Measurements from ENCODE around the gene CNTN2.

Gene CNTN2

DNA sequence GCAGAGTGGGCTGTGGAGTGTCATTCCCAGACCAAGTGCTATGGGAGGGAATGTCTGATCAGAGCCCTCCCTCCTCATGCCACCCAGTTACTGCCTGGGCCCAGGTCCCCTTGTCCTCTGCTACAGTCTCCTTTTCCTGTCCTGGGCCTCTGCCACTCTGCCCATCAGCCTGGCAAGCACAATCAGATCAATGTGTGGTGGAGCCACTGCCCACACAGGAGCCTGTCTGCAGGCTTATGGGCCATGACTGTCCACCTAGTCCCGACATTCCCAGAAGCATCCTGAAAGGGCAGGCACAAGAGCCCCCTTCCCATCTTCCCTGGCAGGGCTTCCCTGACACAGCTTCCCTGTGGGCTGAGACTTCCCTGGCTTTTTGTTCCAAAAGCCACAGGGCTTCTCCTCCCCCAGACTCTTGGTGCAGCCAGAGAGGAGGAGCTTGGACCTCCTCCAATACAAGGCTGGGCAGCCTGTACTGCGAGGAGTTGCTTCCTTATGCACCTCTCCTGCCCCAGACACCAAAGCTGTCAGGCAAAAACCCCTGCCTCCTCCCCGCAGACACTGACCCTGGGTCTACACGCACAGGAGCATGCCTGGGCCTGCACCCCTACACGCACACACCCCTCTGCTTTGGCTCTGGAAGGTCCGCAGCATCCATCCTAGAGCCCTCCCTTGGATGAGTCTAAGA is 29.2 kb upstream of the CNTN2 start:
- ChIA-PET POLR2A (ENCODE audit: low non-redundant PET) (no interaction called here), CTCF (interaction anchor here (0.9 to 2.6 kb wide), 2 partner anchors 24 to 48 kb away, joined by 3 to 13 read pairs; no protein-coding TSS in a partner anchor)

DNA sequence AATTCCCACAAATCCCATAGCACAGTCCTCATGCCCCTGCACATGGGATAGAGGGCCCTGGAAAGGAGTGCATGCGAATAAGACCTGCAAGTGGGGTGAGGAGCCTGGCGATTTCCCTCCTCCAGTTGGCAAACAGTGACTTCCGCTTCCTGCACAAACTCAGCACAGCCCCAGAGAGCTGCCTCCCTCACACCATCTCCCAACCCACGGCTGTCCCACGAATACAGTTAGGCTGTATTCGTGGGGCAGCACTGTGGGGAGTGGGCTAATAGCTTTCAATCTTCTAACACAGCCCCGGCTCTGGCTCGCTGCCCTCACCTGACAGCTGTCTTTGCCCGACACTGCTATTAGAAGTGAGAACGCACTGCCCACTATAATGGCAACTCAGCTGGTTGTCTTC is 28.2 kb upstream of the CNTN2 start:
- no peak overlapping the region for H3K27ac ChIP-seq
- POLR2A ChIA-PET (ENCODE audit: low non-redundant PET): no interaction called here
- TF ChIP-seq CTCF (conservative IDR thresholded peaks at IDR 0.05; ENCODE audit: low read depth): no peak
- CTCF ChIA-PET: interaction anchor here (0.6 to 2.6 kb wide), 3 partner anchors 25 to 202 kb away, joined by 3 to 13 read pairs (median 9); no protein-coding TSS in a partner anchor
- DNase-seq (ENCODE audit: low spot score): no peak

More for the DNA sequence above, 29.2 kb upstream of the CNTN2 start:
- no peak for TF ChIP-seq CTCF (conservative IDR thresholded peaks at IDR 0.05; ENCODE audit: low read depth)
- no peak overlapping the region for H3K27ac ChIP-seq
- DNase-seq (ENCODE audit: low spot score): no peak

DNA sequence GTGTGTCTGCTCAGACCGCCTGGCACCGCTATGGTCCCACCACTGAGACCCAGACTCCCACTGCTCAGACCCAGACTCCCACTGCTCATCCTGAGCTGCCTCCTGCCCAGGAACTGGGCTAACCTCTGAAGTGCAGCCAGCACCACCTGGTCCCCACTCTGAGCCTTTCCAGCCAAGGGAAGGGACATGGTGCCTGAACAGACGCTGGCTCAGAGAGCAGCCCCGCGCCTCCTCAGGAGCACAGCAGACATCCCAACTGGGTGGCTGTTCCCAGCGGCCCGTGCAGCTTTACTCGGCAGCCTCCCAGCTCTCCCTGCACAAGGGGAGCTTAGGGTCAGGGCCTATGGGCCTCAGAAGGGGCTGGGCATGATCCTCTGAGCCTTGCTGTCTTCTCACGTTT is 27.8 kb upstream of the CNTN2 start:
- ChIA-PET POLR2A (ENCODE audit: low non-redundant PET) (no interaction called here), CTCF (interaction anchor here (0.6 to 2.6 kb wide), 4 partner anchors 20 to 203 kb away, joined by 3 to 13 read pairs (median 7); no protein-coding TSS in a partner anchor)
- DNase-seq (ENCODE audit: low spot score): no peak
- TF ChIP-seq CTCF (conservative IDR thresholded peaks at IDR 0.05; ENCODE audit: low read depth): no peak
- H3K27ac ChIP-seq: no peak overlapping the region

GRCh38 chr1:205016075-205016474 is 26.9 kb upstream of the CNTN2 start:
- no peak for TF ChIP-seq CTCF (conservative IDR thresholded peaks at IDR 0.05; ENCODE audit: low read depth)
- no peak overlapping the region for H3K27ac ChIP-seq
- CTCF ChIA-PET: interaction anchor here (0.5 to 1.7 kb wide), 2 partner anchors 45 to 225 kb away, joined by 4 to 9 read pairs; no protein-coding TSS in a partner anchor
- POLR2A ChIA-PET (ENCODE audit: low non-redundant PET): no interaction called here
- no peak for DNase-seq (ENCODE audit: low spot score)

DNA sequence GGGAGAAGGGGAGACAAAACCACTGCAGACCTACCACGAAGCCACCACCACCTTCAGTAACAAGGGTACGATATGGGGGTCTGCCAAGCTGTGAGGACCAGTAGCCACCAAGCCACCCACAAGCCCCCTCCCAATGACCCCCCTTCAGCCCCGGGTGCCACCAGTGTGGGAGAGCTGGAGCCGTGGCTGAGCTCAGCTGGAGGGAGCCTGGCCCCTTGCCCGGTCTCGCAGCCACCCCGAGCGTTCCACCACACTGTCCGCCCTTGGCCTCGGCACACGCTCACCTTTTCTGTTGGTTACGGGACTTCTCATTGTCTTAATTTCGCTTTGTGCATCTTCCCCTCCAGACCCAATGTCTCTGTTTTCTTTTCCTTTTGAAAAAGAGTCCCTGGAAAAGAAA is 26.4 kb upstream of the CNTN2 start:
- ChIA-PET CTCF (interaction anchor here (0.8 kb wide), 1 partner anchor 12 kb away, joined by 4 read pairs; no protein-coding TSS in a partner anchor), POLR2A (ENCODE audit: low non-redundant PET) (no interaction called here)
- TF ChIP-seq CTCF (conservative IDR thresholded peaks at IDR 0.05; ENCODE audit: low read depth): no peak
- H3K27ac ChIP-seq: no peak overlapping the region
- DNase-seq (ENCODE audit: low spot score): no peak

GRCh38 chr1:205017001-205017400 is 26.0 kb upstream of the CNTN2 start:
- CTCF ChIA-PET: interaction anchor here (0.8 kb wide), 1 partner anchor 11 kb away, joined by 4 read pairs; no protein-coding TSS in a partner anchor
- DNase-seq (ENCODE audit: low spot score): no peak
- POLR2A ChIA-PET (ENCODE audit: low non-redundant PET): no interaction called here
- no peak for TF ChIP-seq CTCF (conservative IDR thresholded peaks at IDR 0.05; ENCODE audit: low read depth)
- no peak overlapping the region for H3K27ac ChIP-seq

All from RWPE1 (cell line).